Measurements from ENCODE around the gene NSD2. TPM values are rescaled to one million over a fixed set of nuclear protein-coding genes. Genes with fewer than 3 reads are reported as not detected.
"Not testable (repeated sequence)": the region's sequence is repeated elsewhere in the genome, so short reads cannot be mapped to it uniquely, and the experiment has no call there.

The NSD2 gene
- total RNA-seq, 1 donor from 2014 or later = 176 TPM

DNA sequence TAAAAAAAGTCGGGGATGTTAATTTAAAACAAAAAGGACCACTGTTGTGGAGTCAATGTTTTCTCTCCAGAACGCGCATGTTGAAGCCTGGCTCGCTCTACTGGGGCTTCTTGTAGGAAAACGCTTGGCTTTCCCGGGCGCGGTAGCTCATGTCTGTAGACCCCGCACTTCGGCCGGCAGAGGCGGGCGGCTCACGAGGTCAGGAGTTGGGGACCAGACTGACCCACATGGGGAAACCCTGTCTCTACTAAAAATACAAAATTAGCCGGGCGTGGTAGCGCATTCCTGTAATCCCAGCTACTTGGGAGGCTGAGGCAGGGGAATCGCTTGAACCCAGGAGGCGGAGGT, 122.0 kb downstream of the NSD2 start:
- H2AFZ ChIP-seq (replicated peaks) = no peak overlapping the region
- peaks cover 79% of the 10 kb centered on the region for H3K79me2 ChIP-seq (ENCODE audit: low read depth)
- no peaks in the 10 kb centered on the region for H3K9me3 ChIP-seq (ENCODE audit: low read depth)
- H3K27ac ChIP-seq = no peak overlapping the region
- Mint-ChIP-seq H3K27me3 (ENCODE audit: insufficient read depth, low read depth) (peaks cover 2% of the 10 kb centered on the region), H3K4me1 (no peaks in the 10 kb centered on the region), H3K27ac (no peak overlapping the region), H3K4me3 (no peak overlapping the region), H3K36me3 (peaks cover 44% of the 10 kb centered on the region), H3K9me3 (peaks cover 24% of the 10 kb centered on the region)
- H3K4me2 ChIP-seq = no peak overlapping the region
- H3K4me1 ChIP-seq = no peaks in the 10 kb centered on the region
- H3F3A ChIP-seq (ENCODE audit: low read depth) = no peaks in the 10 kb centered on the region
- no peak overlapping the region for H3K9ac ChIP-seq
- no peak for TF ChIP-seq EZH2 (IDR thresholded peaks at IDR 0.05)
- TF ChIP-seq EZH2phosphoT487 (IDR thresholded peaks at IDR 0.05) = no peak
- TF ChIP-seq, protein P1, sequence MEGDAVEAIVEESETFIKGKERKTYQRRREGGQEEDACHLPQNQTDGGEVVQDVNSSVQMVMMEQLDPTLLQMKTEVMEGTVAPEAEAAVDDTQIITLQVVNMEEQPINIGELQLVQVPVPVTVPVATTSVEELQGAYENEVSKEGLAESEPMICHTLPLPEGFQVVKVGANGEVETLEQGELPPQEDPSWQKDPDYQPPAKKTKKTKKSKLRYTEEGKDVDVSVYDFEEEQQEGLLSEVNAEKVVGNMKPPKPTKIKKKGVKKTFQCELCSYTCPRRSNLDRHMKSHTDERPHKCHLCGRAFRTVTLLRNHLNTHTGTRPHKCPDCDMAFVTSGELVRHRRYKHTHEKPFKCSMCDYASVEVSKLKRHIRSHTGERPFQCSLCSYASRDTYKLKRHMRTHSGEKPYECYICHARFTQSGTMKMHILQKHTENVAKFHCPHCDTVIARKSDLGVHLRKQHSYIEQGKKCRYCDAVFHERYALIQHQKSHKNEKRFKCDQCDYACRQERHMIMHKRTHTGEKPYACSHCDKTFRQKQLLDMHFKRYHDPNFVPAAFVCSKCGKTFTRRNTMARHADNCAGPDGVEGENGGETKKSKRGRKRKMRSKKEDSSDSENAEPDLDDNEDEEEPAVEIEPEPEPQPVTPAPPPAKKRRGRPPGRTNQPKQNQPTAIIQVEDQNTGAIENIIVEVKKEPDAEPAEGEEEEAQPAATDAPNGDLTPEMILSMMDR (IDR thresholded peaks at IDR 0.05) = no peak
- no peaks in the 10 kb centered on the region for H3K27me3 ChIP-seq
- DNase-seq (ENCODE audit: low spot score) = no peak
- H3K4me3 ChIP-seq = no peak overlapping the region
- peaks cover 33% of the 10 kb centered on the region for H4K20me1 ChIP-seq (ENCODE audit: low read depth)
- H3K36me3 ChIP-seq = peaks cover 9% of the 10 kb centered on the region

DNA sequence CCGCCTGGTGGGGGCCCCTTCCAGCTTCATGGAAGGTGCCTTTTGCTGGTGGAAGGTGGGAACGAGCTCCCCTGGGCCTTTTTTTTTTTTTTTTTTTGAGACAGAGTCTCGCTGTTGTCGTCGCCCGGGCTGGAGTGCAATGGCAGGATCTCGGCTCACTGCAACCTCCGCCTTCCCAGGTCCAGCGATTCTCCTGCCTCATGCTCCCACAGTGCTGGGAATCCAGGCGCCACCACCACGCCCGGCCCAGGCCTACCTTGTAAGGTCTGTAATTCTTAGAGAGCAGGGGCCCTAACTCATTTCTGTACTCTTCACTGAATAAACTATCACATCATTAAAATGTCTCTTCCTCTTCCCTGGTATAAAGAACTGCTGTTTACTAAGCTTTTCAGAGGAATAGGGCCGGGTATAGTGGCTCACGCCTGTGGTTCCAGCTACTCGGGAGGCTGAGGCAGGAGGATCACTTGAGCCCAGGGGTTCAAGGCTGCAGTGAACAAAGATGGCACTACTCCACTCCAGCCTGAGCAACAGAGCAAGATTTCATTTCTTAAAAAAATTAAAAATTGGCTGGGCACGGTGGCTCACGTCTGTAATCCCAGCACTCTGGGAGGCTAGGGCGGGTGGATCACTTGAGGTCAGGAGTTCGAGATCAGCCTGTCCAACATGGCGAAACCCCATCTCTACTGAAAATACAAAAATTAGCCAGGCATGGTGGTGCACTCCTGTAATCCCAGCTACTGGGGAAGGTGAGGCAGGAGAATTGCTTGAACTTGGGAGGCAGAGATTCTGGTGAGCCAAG, 122.7 kb downstream of the NSD2 start:
- Histone ChIP-seq H3K79me2 (ENCODE audit: low read depth) (peaks cover 87% of the 10 kb centered on the region), H4K20me1 (ENCODE audit: low read depth) (peaks cover 33% of the 10 kb centered on the region)
- H3K27ac ChIP-seq; H3K27me3 ChIP-seq; H3K4me3 Mint-ChIP-seq; H3K4me1 ChIP-seq; H3K27ac Mint-ChIP-seq; H3K4me3 ChIP-seq; H3K9me3 ChIP-seq (ENCODE audit: low read depth); H2AFZ ChIP-seq (replicated peaks); DNase-seq (ENCODE audit: low spot score); H3K36me3 ChIP-seq; H3F3A ChIP-seq (ENCODE audit: low read depth); H3K4me2 ChIP-seq; H3K4me1 Mint-ChIP-seq; H3K27me3 Mint-ChIP-seq (ENCODE audit: insufficient read depth, low read depth); H3K9ac ChIP-seq: not testable (repeated sequence)
- peaks cover 30% of the 10 kb centered on the region for H3K9me3 Mint-ChIP-seq
- peaks cover 49% of the 10 kb centered on the region for H3K36me3 Mint-ChIP-seq

DNA sequence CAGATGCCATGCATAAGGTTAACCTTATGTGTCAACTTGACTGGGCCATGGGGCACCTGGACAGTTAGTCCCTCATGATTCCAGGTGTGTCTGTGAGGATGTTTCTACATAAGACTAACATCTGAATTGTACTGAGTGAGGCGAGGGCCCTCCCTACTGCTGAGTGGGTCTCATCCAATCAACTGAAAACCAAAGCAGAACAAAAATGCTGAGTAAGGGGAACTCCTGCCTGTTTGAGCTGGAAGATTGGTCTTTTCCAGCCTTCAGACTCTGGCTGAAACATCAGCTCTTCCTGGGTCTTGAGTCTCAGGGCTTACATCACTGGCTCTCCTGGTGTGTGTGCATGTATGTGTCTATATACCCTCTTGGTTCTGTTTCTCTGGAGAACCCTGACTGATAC, 123.7 kb downstream of the NSD2 start:
- Histone ChIP-seq H3K4me2 (no peak overlapping the region), H3K79me2 (ENCODE audit: low read depth) (peaks cover 97% of the 10 kb centered on the region), H3F3A (ENCODE audit: low read depth) (no peaks in the 10 kb centered on the region), H3K9me3 (ENCODE audit: low read depth) (no peaks in the 10 kb centered on the region), H3K4me3 (no peak overlapping the region), H3K36me3 (peaks cover 9% of the 10 kb centered on the region), H3K4me1 (no peaks in the 10 kb centered on the region), H4K20me1 (ENCODE audit: low read depth) (peaks cover 31% of the 10 kb centered on the region), H3K9ac (no peak overlapping the region), H3K27me3 (no peaks in the 10 kb centered on the region), H2AFZ (replicated peaks) (no peak overlapping the region), H3K27ac (no peak overlapping the region)
- Mint-ChIP-seq H3K27me3 (ENCODE audit: insufficient read depth, low read depth) (peaks cover 3% of the 10 kb centered on the region), H3K4me1 (no peaks in the 10 kb centered on the region), H3K9me3 (peaks cover 41% of the 10 kb centered on the region), H3K36me3 (peaks cover 59% of the 10 kb centered on the region), H3K4me3 (no peak overlapping the region), H3K27ac (no peak overlapping the region)
- DNase-seq (ENCODE audit: low spot score) = no peak
- TF ChIP-seq, protein P1 (IDR thresholded peaks at IDR 0.05) = no peak
- no peak for TF ChIP-seq EZH2 (IDR thresholded peaks at IDR 0.05)
- no peak for TF ChIP-seq EZH2phosphoT487 (IDR thresholded peaks at IDR 0.05)

DNA sequence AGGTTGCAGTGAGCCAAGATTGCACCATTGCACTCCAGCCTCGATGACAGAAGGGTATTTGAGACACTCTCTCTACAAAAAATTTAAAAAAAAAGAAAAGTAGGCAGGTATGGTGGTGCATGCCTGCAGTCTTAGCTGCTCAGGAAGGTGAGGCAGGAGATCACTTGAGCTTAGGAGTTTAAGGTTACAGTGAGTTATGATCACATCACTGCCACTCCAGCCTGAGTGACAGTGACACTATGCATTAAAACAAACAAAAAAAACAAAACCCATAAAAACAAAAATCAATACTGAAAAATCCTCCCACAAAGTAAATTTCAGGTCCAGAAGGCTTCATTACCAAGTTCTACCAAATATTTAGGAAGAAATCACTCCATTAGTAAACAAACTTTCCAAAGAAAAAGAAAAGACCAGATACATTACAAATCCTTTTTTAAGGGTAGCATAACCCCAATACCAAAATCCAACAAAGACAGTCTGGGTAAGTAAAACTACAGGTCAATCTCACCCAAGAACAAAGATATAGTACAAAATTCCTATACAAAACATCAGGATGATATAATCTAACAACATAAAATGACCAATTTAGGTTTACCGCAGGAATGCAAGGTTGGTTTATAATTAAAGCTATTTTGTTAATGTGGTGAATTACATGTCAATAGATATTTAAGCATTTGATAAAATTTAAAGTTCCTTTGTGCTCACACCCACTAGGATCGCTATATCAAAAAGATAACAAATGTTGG, 125.8 kb downstream of the NSD2 start:
- Histone ChIP-seq H3K36me3 (peaks cover 14% of the 10 kb centered on the region), H4K20me1 (ENCODE audit: low read depth) (peaks cover 20% of the 10 kb centered on the region), H3K4me2 (no peak overlapping the region), H3K4me3 (no peak overlapping the region), H3K9ac (no peak overlapping the region), H3K27ac (no peak overlapping the region), H3K79me2 (ENCODE audit: low read depth) (peaks cover 100% of the 10 kb centered on the region), H3F3A (ENCODE audit: low read depth) (no peaks in the 10 kb centered on the region), H3K4me1 (no peaks in the 10 kb centered on the region), H2AFZ (replicated peaks) (no peak overlapping the region), H3K9me3 (ENCODE audit: low read depth) (no peaks in the 10 kb centered on the region), H3K27me3 (no peaks in the 10 kb centered on the region)
- H3K4me1 Mint-ChIP-seq = no peaks in the 10 kb centered on the region
- TF ChIP-seq, protein P1 (IDR thresholded peaks at IDR 0.05) = no peak
- no peak for TF ChIP-seq EZH2phosphoT487 (IDR thresholded peaks at IDR 0.05)
- TF ChIP-seq EZH2 (IDR thresholded peaks at IDR 0.05) = no peak
- no peak for DNase-seq (ENCODE audit: low spot score)
- no peak overlapping the region for H3K4me3 Mint-ChIP-seq
- H3K27me3 Mint-ChIP-seq (ENCODE audit: insufficient read depth, low read depth) = peaks cover 4% of the 10 kb centered on the region
- peaks cover 64% of the 10 kb centered on the region for H3K36me3 Mint-ChIP-seq
- H3K9me3 Mint-ChIP-seq = peaks cover 56% of the 10 kb centered on the region
- no peak overlapping the region for H3K27ac Mint-ChIP-seq
